Cerebellar nuclear complex (tissue), 1 donor: ENCODE data around the gene BABAM2.
A peak's percentile ranks its signal among the peaks of the same experiment; 100 is the strongest.
"Not testable (repeated sequence)": the region's sequence is repeated elsewhere in the genome, so short reads cannot be mapped to it uniquely, and the experiment has no call there.

Experiments used
- DNase-seq, 2 experiments: peaks; one replicate each; lab custom pipeline; 2025; lab: John Stamatoyannopoulos, UW

Gene BABAM2

GRCh38 chr2:27890146-27890923 lies at the start of gene BABAM2, which contains the start of gene RBKS:
Gene BABAM2 (plus strand): TSS chr2:27890729. CDS start chr2:27894557, 3,828 bp downstream.
Gene RBKS (minus strand): TSS chr2:27890387. CDS start chr2:27890345, 42 bp downstream.
- peak in 1 of 2 experiments; percentile 54 for DNase-seq

- no peak for DNase-seq
Observed at GRCh38 chr2:27842894-27843293, 47.6 kb upstream of the BABAM2 start.

- DNase-seq = no peak
Observed at GRCh38 chr2:27843992-27844391, 46.5 kb upstream of the BABAM2 start.

GRCh38 chr2:27844821-27845255 lies 45.7 kb upstream of the BABAM2 start:
- peak in 1 of 2 experiments; percentile 2 for DNase-seq

- no peak for DNase-seq
Observed at GRCh38 chr2:27847333-27847732, 43.2 kb upstream of the BABAM2 start.

- DNase-seq = no peak
Observed at GRCh38 chr2:27849558-27850205, 40.8 kb upstream of the BABAM2 start.

GRCh38 chr2:27852691-27853090 lies 37.8 kb upstream of the BABAM2 start:
- DNase-seq = no peak

- DNase-seq = no peak
Observed at GRCh38 chr2:27854229-27854862, 36.2 kb upstream of the BABAM2 start.

GRCh38 chr2:27855476-27855875 lies 35.1 kb upstream of the BABAM2 start:
- DNase-seq = no peak

GRCh38 chr2:27856386-27856785 lies 34.1 kb upstream of the BABAM2 start:
- no peak for DNase-seq

- no peak for DNase-seq
Observed at GRCh38 chr2:27856956-27857355, 33.6 kb upstream of the BABAM2 start.

GRCh38 chr2:27857417-27858172 lies 32.9 kb upstream of the BABAM2 start:
- DNase-seq = no peak

- DNase-seq = no peak
Observed at GRCh38 chr2:27860111-27860510, 30.4 kb upstream of the BABAM2 start.

- DNase-seq = no peak
Observed at GRCh38 chr2:27863146-27863545, 27.4 kb upstream of the BABAM2 start.

- DNase-seq = not testable (repeated sequence)
Observed at GRCh38 chr2:27863955-27864354, 26.6 kb upstream of the BABAM2 start.

GRCh38 chr2:27866237-27866636 lies 24.3 kb upstream of the BABAM2 start:
- DNase-seq = no peak

GRCh38 chr2:27869763-27870162 lies 20.8 kb upstream of the BABAM2 start:
- DNase-seq = no peak

GRCh38 chr2:27870724-27871123 lies 19.8 kb upstream of the BABAM2 start:
- DNase-seq = no peak

GRCh38 chr2:27871802-27872201 lies 18.7 kb upstream of the BABAM2 start:
- no peak for DNase-seq

- no peak for DNase-seq
Observed at GRCh38 chr2:27873091-27873490, 17.4 kb upstream of the BABAM2 start.

GRCh38 chr2:27875089-27875881 lies 15.2 kb upstream of the BABAM2 start:
- DNase-seq = no peak
